ENCODE results near the gene ADIRF.
A peak's percentile ranks its signal among the peaks of the same experiment; 100 is the strongest.

ADIRF gene

GRCh38 chr10:86936661-86937501 is 31.4 kb upstream of the ADIRF start:
- peak; percentile 69 for TF ChIP-seq NFIC (IDR thresholded peaks at IDR 0.05)
- no peak for TF ChIP-seq RAD21 (IDR thresholded peaks at IDR 0.05; ENCODE audit: low read depth)
- TF ChIP-seq MAX (IDR thresholded peaks at IDR 0.05), result no peak

- TF ChIP-seq NFIC (IDR thresholded peaks at IDR 0.05) (no peak), TEAD4 (IDR thresholded peaks at IDR 0.05) (no peak), CEBPB (IDR thresholded peaks at IDR 0.05) (no peak), CREB1 (IDR thresholded peaks at IDR 0.05; ENCODE audit: low read depth) (no peak), EP300 (IDR thresholded peaks at IDR 0.05; ENCODE audit: borderline replicate concordance) (no peak), REST (IDR thresholded peaks at IDR 0.05; ENCODE audit: low read depth) (no peak), YY1 (IDR thresholded peaks at IDR 0.05; ENCODE audit: low read depth) (no peak), EGR1 (IDR thresholded peaks at IDR 0.05) (no peak), TCF12 (IDR thresholded peaks at IDR 0.05; ENCODE audit: low read depth) (no peak), RAD21 (IDR thresholded peaks at IDR 0.05; ENCODE audit: low read depth) (no peak), USF1 (IDR thresholded peaks at IDR 0.05) (no peak), MAX (IDR thresholded peaks at IDR 0.05) (no peak), TAF1 (IDR thresholded peaks at IDR 0.05; ENCODE audit: low read depth) (no peak), FOXM1 (IDR thresholded peaks at IDR 0.05; ENCODE audit: borderline replicate concordance, low read depth) (no peak), ZBTB7A (IDR thresholded peaks at IDR 0.05; ENCODE audit: low read depth) (no peak)
These were observed 30.7 kb upstream of the ADIRF start for GRCh38 chr10:86937502-86938154.

GRCh38 chr10:86938260-86938659 is 30.0 kb upstream of the ADIRF start:
- TF ChIP-seq REST (IDR thresholded peaks at IDR 0.05; ENCODE audit: low read depth), result no peak

- no peak for TF ChIP-seq CEBPB (IDR thresholded peaks at IDR 0.05)
- no peak for TF ChIP-seq TCF12 (IDR thresholded peaks at IDR 0.05; ENCODE audit: low read depth)
- no peak for TF ChIP-seq RAD21 (IDR thresholded peaks at IDR 0.05; ENCODE audit: low read depth)
- no peak for TF ChIP-seq TAF1 (IDR thresholded peaks at IDR 0.05; ENCODE audit: low read depth)
- TF ChIP-seq USF1 (IDR thresholded peaks at IDR 0.05), result no peak
- no peak for TF ChIP-seq TEAD4 (IDR thresholded peaks at IDR 0.05)
- no peak for TF ChIP-seq MAX (IDR thresholded peaks at IDR 0.05)
- no peak for TF ChIP-seq ZBTB7A (IDR thresholded peaks at IDR 0.05; ENCODE audit: low read depth)
- TF ChIP-seq REST (IDR thresholded peaks at IDR 0.05; ENCODE audit: low read depth), result no peak
- no peak for TF ChIP-seq EP300 (IDR thresholded peaks at IDR 0.05; ENCODE audit: borderline replicate concordance)
- TF ChIP-seq EGR1 (IDR thresholded peaks at IDR 0.05), result no peak
- no peak for TF ChIP-seq YY1 (IDR thresholded peaks at IDR 0.05; ENCODE audit: low read depth)
- TF ChIP-seq CREB1 (IDR thresholded peaks at IDR 0.05; ENCODE audit: low read depth), result no peak
- TF ChIP-seq FOXM1 (IDR thresholded peaks at IDR 0.05; ENCODE audit: borderline replicate concordance, low read depth), result no peak
- no peak for TF ChIP-seq NFIC (IDR thresholded peaks at IDR 0.05)
These were observed 27.6 kb upstream of the ADIRF start for GRCh38 chr10:86940677-86941076.

Data from Ishikawa (cell line).